ENCODE data around the gene GINS2. TPM values are rescaled to one million over a fixed set of nuclear protein-coding genes. Genes with fewer than 3 reads are reported as not detected.

Gene GINS2
- polyA plus RNA-seq, 1 of the 3 experiments (the other 2 are of a cell fraction), result 9.0 TPM

GRCh38 chr16:85667841-85668413, 20.8 kb downstream of the GINS2 start:
- POLR2A ChIA-PET, result no interaction called here
- Histone ChIP-seq H3K9me2 (no peaks in the 10 kb centered on the region), H3K79me2 (ENCODE audit: insufficient read depth) (no peaks in the 10 kb centered on the region), H3K4me1 (ENCODE audit: control insufficient read depth in 1 of 2, insufficient read depth in 2 of 2, low read depth in 1 of 2, low read length in 1 of 2) (peaks cover 0 to 35% of the 10 kb centered on the region in 2 experiments; a peak in 2 of 4 replicates), H3F3A (replicated peaks; ENCODE audit: insufficient read depth) (no peaks in the 10 kb centered on the region), H4K20me1 (ENCODE audit: insufficient read depth) (peaks cover 3% of the 10 kb centered on the region; the same call in 1 of the 2 replicates), H3K9ac (no peak overlapping the region), H2AFZ (ENCODE audit: low read depth) (no peak overlapping the region), H3K9me3 (no peaks in the 10 kb centered on the region), H3K36me3 (replicated peaks in 1 of 2; ENCODE audit: control insufficient read depth in 1 of 2, insufficient read depth in 2 of 2, low read length in 1 of 2) (peaks cover 39 to 95% of the 10 kb centered on the region in 2 experiments), H3K27ac (ENCODE audit: low read depth in 2 of 2, low read length in 1 of 2) (no peak overlapping the region), H3K27me3 (ENCODE audit: insufficient read depth) (no peaks in the 10 kb centered on the region), H3K4me2 (no peak overlapping the region), H3K4me3 (ENCODE audit: low read depth in 2 of 2, low read length in 1 of 2) (no peak overlapping the region)
- whole genome bisulfite sequencing (ENCODE audit: low lambda C conversion rate), result 88% methylated on average over 16 of the region's 16 CpGs
- DNase-seq, result no peak
- CTCF ChIA-PET, result interaction anchor here (1.1 to 2.1 kb wide), 3 partner anchors 8 to 51 kb away, joined by 6 to 11 read pairs (median 7); no protein-coding TSS in a partner anchor
- no peak for TF ChIP-seq MXI1 (IDR thresholded peaks at IDR 0.05; ENCODE audit: low read depth, low read length)

GRCh38 chr16:85667261-85667660, 21.5 kb downstream of the GINS2 start:
- no peak overlapping the region for H2AFZ ChIP-seq (ENCODE audit: low read depth)
- no peaks in the 10 kb centered on the region for H3F3A ChIP-seq (replicated peaks; ENCODE audit: insufficient read depth)
- ChIA-PET CTCF (interaction anchor here (2.1 kb wide), 1 partner anchor 52 kb away, joined by 7 read pairs; no protein-coding TSS in a partner anchor), POLR2A (no interaction called here)
- no peaks in the 10 kb centered on the region for H3K27me3 ChIP-seq (ENCODE audit: insufficient read depth)
- no peaks in the 10 kb centered on the region for H3K9me2 ChIP-seq
- no peak overlapping the region for H3K9ac ChIP-seq
- WGBS (ENCODE audit: low lambda C conversion rate), result 94% methylated on average over 5 of the region's 9 CpGs
- H4K20me1 ChIP-seq (ENCODE audit: insufficient read depth), result peaks cover 3% of the 10 kb centered on the region; the same call in 1 of the 2 replicates
- peaks cover 34 to 95% of the 10 kb centered on the region in 2 experiments for H3K36me3 ChIP-seq (replicated peaks in 1 of 2; ENCODE audit: control insufficient read depth in 1 of 2, insufficient read depth in 2 of 2, low read length in 1 of 2)
- H3K27ac ChIP-seq (ENCODE audit: low read depth in 2 of 2, low read length in 1 of 2), result no peak overlapping the region
- H3K79me2 ChIP-seq (ENCODE audit: insufficient read depth), result no peaks in the 10 kb centered on the region
- H3K9me3 ChIP-seq, result no peaks in the 10 kb centered on the region
- H3K4me3 ChIP-seq (ENCODE audit: low read depth in 2 of 2, low read length in 1 of 2), result no peak overlapping the region
- peaks cover 0 to 35% of the 10 kb centered on the region in 2 experiments; a peak in 1 of 4 replicates for H3K4me1 ChIP-seq (ENCODE audit: control insufficient read depth in 1 of 2, insufficient read depth in 2 of 2, low read depth in 1 of 2, low read length in 1 of 2)
- DNase-seq, result no peak
- no peak overlapping the region for H3K4me2 ChIP-seq
- no peak for TF ChIP-seq SIN3A (IDR thresholded peaks at IDR 0.05; ENCODE audit: borderline replicate concordance, low read depth, low read length)
- TF ChIP-seq RCOR1 (IDR thresholded peaks at IDR 0.05; ENCODE audit: low read length), result no peak
- TF ChIP-seq SMC3 (IDR thresholded peaks at IDR 0.05; ENCODE audit: low read depth, low read length), result no peak
- no peak for TF ChIP-seq RAD21 (IDR thresholded peaks at IDR 0.05; ENCODE audit: low read length)
- TF ChIP-seq FOXM1 (IDR thresholded peaks at IDR 0.05; ENCODE audit: low read depth), result no peak
- TF ChIP-seq, protein P1, sequence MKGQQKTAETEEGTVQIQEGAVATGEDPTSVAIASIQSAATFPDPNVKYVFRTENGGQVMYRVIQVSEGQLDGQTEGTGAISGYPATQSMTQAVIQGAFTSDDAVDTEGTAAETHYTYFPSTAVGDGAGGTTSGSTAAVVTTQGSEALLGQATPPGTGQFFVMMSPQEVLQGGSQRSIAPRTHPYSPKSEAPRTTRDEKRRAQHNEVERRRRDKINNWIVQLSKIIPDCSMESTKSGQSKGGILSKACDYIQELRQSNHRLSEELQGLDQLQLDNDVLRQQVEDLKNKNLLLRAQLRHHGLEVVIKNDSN (IDR thresholded peaks at IDR 0.05; ENCODE audit: borderline replicate concordance, low read depth), result no peak
- TF ChIP-seq, protein P2, sequence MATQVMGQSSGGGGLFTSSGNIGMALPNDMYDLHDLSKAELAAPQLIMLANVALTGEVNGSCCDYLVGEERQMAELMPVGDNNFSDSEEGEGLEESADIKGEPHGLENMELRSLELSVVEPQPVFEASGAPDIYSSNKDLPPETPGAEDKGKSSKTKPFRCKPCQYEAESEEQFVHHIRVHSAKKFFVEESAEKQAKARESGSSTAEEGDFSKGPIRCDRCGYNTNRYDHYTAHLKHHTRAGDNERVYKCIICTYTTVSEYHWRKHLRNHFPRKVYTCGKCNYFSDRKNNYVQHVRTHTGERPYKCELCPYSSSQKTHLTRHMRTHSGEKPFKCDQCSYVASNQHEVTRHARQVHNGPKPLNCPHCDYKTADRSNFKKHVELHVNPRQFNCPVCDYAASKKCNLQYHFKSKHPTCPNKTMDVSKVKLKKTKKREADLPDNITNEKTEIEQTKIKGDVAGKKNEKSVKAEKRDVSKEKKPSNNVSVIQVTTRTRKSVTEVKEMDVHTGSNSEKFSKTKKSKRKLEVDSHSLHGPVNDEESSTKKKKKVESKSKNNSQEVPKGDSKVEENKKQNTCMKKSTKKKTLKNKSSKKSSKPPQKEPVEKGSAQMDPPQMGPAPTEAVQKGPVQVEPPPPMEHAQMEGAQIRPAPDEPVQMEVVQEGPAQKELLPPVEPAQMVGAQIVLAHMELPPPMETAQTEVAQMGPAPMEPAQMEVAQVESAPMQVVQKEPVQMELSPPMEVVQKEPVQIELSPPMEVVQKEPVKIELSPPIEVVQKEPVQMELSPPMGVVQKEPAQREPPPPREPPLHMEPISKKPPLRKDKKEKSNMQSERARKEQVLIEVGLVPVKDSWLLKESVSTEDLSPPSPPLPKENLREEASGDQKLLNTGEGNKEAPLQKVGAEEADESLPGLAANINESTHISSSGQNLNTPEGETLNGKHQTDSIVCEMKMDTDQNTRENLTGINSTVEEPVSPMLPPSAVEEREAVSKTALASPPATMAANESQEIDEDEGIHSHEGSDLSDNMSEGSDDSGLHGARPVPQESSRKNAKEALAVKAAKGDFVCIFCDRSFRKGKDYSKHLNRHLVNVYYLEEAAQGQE (IDR thresholded peaks at IDR 0.05; ENCODE audit: low read depth, low read length), result no peak
- no peak for TF ChIP-seq EP300 (IDR thresholded peaks at IDR 0.05; ENCODE audit: borderline replicate concordance in 1 of 2, low read depth in 1 of 2, low read length in 1 of 2)
- TF ChIP-seq, protein P3, sequence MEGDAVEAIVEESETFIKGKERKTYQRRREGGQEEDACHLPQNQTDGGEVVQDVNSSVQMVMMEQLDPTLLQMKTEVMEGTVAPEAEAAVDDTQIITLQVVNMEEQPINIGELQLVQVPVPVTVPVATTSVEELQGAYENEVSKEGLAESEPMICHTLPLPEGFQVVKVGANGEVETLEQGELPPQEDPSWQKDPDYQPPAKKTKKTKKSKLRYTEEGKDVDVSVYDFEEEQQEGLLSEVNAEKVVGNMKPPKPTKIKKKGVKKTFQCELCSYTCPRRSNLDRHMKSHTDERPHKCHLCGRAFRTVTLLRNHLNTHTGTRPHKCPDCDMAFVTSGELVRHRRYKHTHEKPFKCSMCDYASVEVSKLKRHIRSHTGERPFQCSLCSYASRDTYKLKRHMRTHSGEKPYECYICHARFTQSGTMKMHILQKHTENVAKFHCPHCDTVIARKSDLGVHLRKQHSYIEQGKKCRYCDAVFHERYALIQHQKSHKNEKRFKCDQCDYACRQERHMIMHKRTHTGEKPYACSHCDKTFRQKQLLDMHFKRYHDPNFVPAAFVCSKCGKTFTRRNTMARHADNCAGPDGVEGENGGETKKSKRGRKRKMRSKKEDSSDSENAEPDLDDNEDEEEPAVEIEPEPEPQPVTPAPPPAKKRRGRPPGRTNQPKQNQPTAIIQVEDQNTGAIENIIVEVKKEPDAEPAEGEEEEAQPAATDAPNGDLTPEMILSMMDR (IDR thresholded peaks at IDR 0.05), result no peak
- TF ChIP-seq CHD2 (IDR thresholded peaks at IDR 0.05; ENCODE audit: low read length, partially characterized antibody), result no peak
- TF ChIP-seq, protein P4, sequence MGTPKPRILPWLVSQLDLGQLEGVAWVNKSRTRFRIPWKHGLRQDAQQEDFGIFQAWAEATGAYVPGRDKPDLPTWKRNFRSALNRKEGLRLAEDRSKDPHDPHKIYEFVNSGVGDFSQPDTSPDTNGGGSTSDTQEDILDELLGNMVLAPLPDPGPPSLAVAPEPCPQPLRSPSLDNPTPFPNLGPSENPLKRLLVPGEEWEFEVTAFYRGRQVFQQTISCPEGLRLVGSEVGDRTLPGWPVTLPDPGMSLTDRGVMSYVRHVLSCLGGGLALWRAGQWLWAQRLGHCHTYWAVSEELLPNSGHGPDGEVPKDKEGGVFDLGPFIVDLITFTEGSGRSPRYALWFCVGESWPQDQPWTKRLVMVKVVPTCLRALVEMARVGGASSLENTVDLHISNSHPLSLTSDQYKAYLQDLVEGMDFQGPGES (IDR thresholded peaks at IDR 0.05; ENCODE audit: low read depth, low read length), result no peak
- TF ChIP-seq YY1 (IDR thresholded peaks at IDR 0.05; ENCODE audit: low read depth), result no peak
- TF ChIP-seq MAX (IDR thresholded peaks at IDR 0.05; ENCODE audit: low read depth), result no peak
- no peak for TF ChIP-seq TCF12 (IDR thresholded peaks at IDR 0.05)
- TF ChIP-seq, protein P5, sequence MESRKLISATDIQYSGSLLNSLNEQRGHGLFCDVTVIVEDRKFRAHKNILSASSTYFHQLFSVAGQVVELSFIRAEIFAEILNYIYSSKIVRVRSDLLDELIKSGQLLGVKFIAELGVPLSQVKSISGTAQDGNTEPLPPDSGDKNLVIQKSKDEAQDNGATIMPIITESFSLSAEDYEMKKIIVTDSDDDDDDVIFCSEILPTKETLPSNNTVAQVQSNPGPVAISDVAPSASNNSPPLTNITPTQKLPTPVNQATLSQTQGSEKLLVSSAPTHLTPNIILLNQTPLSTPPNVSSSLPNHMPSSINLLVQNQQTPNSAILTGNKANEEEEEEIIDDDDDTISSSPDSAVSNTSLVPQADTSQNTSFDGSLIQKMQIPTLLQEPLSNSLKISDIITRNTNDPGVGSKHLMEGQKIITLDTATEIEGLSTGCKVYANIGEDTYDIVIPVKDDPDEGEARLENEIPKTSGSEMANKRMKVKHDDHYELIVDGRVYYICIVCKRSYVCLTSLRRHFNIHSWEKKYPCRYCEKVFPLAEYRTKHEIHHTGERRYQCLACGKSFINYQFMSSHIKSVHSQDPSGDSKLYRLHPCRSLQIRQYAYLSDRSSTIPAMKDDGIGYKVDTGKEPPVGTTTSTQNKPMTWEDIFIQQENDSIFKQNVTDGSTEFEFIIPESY (IDR thresholded peaks at IDR 0.05; ENCODE audit: borderline replicate concordance, low read depth), result no peak
- TF ChIP-seq EZH2phosphoT487 (IDR thresholded peaks at IDR 0.05; ENCODE audit: borderline replicate concordance, low read depth), result no peak
